HAP-1 (cell line): Measurements from ENCODE around the gene MED19.

ENCODE experiments used
- DNase-seq, 2 experiments: peaks; one replicate each; pipeline ENCODE4 v3.0.0-alpha.2; 2016 to 2020; ENCODE audit warnings: low spot score in 2 of 2
- H3K27me3 ChIP-seq: fragments of 250-450 bp; sonication (Bioruptor Pico); 2 replicates; pipeline ENCODE4 v1.5.1; 2020; ENCODE audit warnings: low read depth, mild to moderate bottlenecking, moderate library complexity
- H3K36me3 ChIP-seq: fragments of 250-450 bp; sonication (Bioruptor Pico); replicated peaks from 2 replicates; pipeline ENCODE4 v1.5.1; 2020; ENCODE audit warnings: mild to moderate bottlenecking
- H3K4me1 ChIP-seq: fragments of 250-450 bp; sonication (Bioruptor Pico); 2 replicates; pipeline ENCODE4 v1.5.1; 2020; ENCODE audit warnings: mild to moderate bottlenecking
- H3K4me3 ChIP-seq: fragments of 250-450 bp; sonication (Bioruptor Pico); 2 replicates; pipeline ENCODE4 v1.5.1; 2020; ENCODE audit warnings: mild to moderate bottlenecking, moderate library complexity
- H3K9me3 ChIP-seq: fragments of 250-450 bp; sonication (Bioruptor Pico); 2 replicates; pipeline ENCODE4 v1.5.1; 2020; ENCODE audit warnings: mild to moderate bottlenecking, moderate library complexity
- in situ Hi-C: fragments of 300-500 bp; cut with MboI; formaldehyde crosslinking; loops from 3 replicates; pipeline ENCODE4 v1.14.3; 2020; ENCODE audit warnings: low sequenced_read_pairs, inconsistent platforms, mixed read lengths

Gene MED19

GRCh38 chr11:57680552-57680874 is 31.5 kb downstream of the MED19 start:
- Histone ChIP-seq H3K9me3 (no peaks in the 10 kb centered on the region), H3K27me3 (no peaks in the 10 kb centered on the region), H3K36me3 (peaks cover 60% of the 10 kb centered on the region), H3K4me1 (no peaks in the 10 kb centered on the region), H3K4me3 (no peak overlapping the region)
- no peak for DNase-seq
- in situ Hi-C loops: no loop called here

GRCh38 chr11:57679396-57679795 is 32.6 kb downstream of the MED19 start:
- peaks cover 60% of the 10 kb centered on the region for H3K36me3 ChIP-seq

GRCh38 chr11:57675176-57675941 is 36.7 kb downstream of the MED19 start:
- no peak for DNase-seq
- no peaks in the 10 kb centered on the region for H3K9me3 ChIP-seq
- H3K4me1 ChIP-seq: no peaks in the 10 kb centered on the region
- peaks cover 63% of the 10 kb centered on the region for H3K36me3 ChIP-seq
- in situ Hi-C loops: no loop called here
- H3K27me3 ChIP-seq: no peaks in the 10 kb centered on the region
- H3K4me3 ChIP-seq: no peak overlapping the region

More at GRCh38 chr11:57679396-57679795, 32.6 kb downstream of the MED19 start:
- in situ Hi-C loops: no loop called here
- Histone ChIP-seq H3K4me3 (no peak overlapping the region), H3K27me3 (no peaks in the 10 kb centered on the region), H3K9me3 (no peaks in the 10 kb centered on the region), H3K4me1 (no peaks in the 10 kb centered on the region)
- no peak for DNase-seq

- H3K4me3 ChIP-seq: no peak overlapping the region
Measured at GRCh38 chr11:57674251-57674650, 37.8 kb downstream of the MED19 start.

GRCh38 chr11:57668434-57668782 is 43.6 kb downstream of the MED19 start:
- in situ Hi-C loops: loop anchor here (10.0 kb wide), 2 partner anchors 324 to 906 kb away; partner anchors contain the start of genes LPXN and ZFP91

More at GRCh38 chr11:57674251-57674650, 37.8 kb downstream of the MED19 start:
- peaks cover 1% of the 10 kb centered on the region; the same call in 1 of the 2 replicates for H3K4me1 ChIP-seq
- peaks cover 52% of the 10 kb centered on the region for H3K36me3 ChIP-seq
- no peak for DNase-seq
- H3K9me3 ChIP-seq: no peaks in the 10 kb centered on the region
- H3K27me3 ChIP-seq: no peaks in the 10 kb centered on the region
- in situ Hi-C loops: no loop called here

GRCh38 chr11:57667736-57668433 is 44.1 kb downstream of the MED19 start, which contains the start of gene ZDHHC5:
TSS of gene ZDHHC5 (plus strand) at chr11:57668114. CDS start at chr11:57673091, 4,977 bp downstream.
- Histone ChIP-seq H3K27me3 (no peaks in the 10 kb centered on the region), H3K4me3 (peak within 1 kb of the TSS; percentile 75), H3K9me3 (no peaks in the 10 kb centered on the region), H3K4me1 (peaks cover 5% of the 10 kb centered on the region; the same call in 1 of the 2 replicates), H3K36me3 (peaks cover 16% of the 10 kb centered on the region)
- peak; percentile 97 to 99 for DNase-seq
- in situ Hi-C loops: loop anchor here (10.0 kb wide), 2 partner anchors 323 to 907 kb away; partner anchors contain the start of genes LPXN and ZFP91

More at GRCh38 chr11:57668434-57668782, 43.6 kb downstream of the MED19 start:
- Histone ChIP-seq H3K9me3 (no peaks in the 10 kb centered on the region), H3K4me3 (peak overlapping the region; percentile 75), H3K36me3 (peaks cover 21% of the 10 kb centered on the region), H3K27me3 (no peaks in the 10 kb centered on the region), H3K4me1 (peaks cover 5% of the 10 kb centered on the region; the same call in 1 of the 2 replicates)
- no peak for DNase-seq

GRCh38 chr11:57667117-57667735 is 44.8 kb downstream of the MED19 start:
- DNase-seq: peak; percentile 95 to 96
- Histone ChIP-seq H3K4me1 (peaks cover 5% of the 10 kb centered on the region; the same call in 1 of the 2 replicates), H3K9me3 (no peaks in the 10 kb centered on the region), H3K36me3 (peaks cover 9% of the 10 kb centered on the region), H3K27me3 (no peaks in the 10 kb centered on the region), H3K4me3 (peak overlapping the region; percentile 75)
- in situ Hi-C loops: loop anchor here (10.0 kb wide), 2 partner anchors 322 to 908 kb away; partner anchors contain the start of genes LPXN and ZFP91

GRCh38 chr11:57663975-57664374 is 48.0 kb downstream of the MED19 start:
- Histone ChIP-seq H3K36me3 (peaks cover 22% of the 10 kb centered on the region), H3K9me3 (no peaks in the 10 kb centered on the region), H3K27me3 (no peaks in the 10 kb centered on the region), H3K4me1 (peaks cover 2% of the 10 kb centered on the region; the same call in 1 of the 2 replicates), H3K4me3 (no peak overlapping the region)
- in situ Hi-C loops: loop anchor here (10.0 kb wide), 2 partner anchors 319 to 911 kb away; partner anchors contain the start of genes LPXN and ZFP91
- DNase-seq: no peak

- no peak for DNase-seq
- in situ Hi-C loops: loop anchor here (10.0 kb wide), 2 partner anchors 318 to 912 kb away; partner anchors contain the start of genes LPXN and ZFP91
- Histone ChIP-seq H3K27me3 (no peaks in the 10 kb centered on the region), H3K4me1 (peaks cover 5% of the 10 kb centered on the region; the same call in 1 of the 2 replicates), H3K36me3 (peaks cover 22% of the 10 kb centered on the region), H3K4me3 (no peak overlapping the region), H3K9me3 (no peaks in the 10 kb centered on the region)
Measured at GRCh38 chr11:57662893-57663292, 49.1 kb downstream of the MED19 start.

- H3K9me3 ChIP-seq: no peaks in the 10 kb centered on the region
- H3K4me1 ChIP-seq: peaks cover 14% of the 10 kb centered on the region
- in situ Hi-C loops: loop anchor here (10.0 kb wide), 2 partner anchors 315 to 915 kb away; partner anchors contain the start of genes LPXN and ZFP91
- no peak overlapping the region for H3K4me3 ChIP-seq
- DNase-seq: no peak
- H3K36me3 ChIP-seq: peaks cover 22% of the 10 kb centered on the region
- no peaks in the 10 kb centered on the region for H3K27me3 ChIP-seq
Measured at GRCh38 chr11:57659669-57660068, 52.3 kb downstream of the MED19 start.

- in situ Hi-C loops: no loop called here
- peak overlapping the region; percentile 57 for H3K4me3 ChIP-seq
- H3K36me3 ChIP-seq: peaks cover 22% of the 10 kb centered on the region
- no peaks in the 10 kb centered on the region for H3K9me3 ChIP-seq
- DNase-seq: no peak
- H3K27me3 ChIP-seq: no peaks in the 10 kb centered on the region
- H3K4me1 ChIP-seq: peaks cover 14% of the 10 kb centered on the region
Measured at GRCh38 chr11:57658023-57658361, 54.0 kb downstream of the MED19 start.

- Histone ChIP-seq H3K27me3 (no peaks in the 10 kb centered on the region), H3K36me3 (peaks cover 22% of the 10 kb centered on the region), H3K4me1 (peaks cover 14% of the 10 kb centered on the region), H3K4me3 (peak within 1 kb of the TSS; percentile 57), H3K9me3 (no peaks in the 10 kb centered on the region)
- in situ Hi-C loops: no loop called here
- DNase-seq: peak; percentile 97 to 99
Measured at GRCh38 chr11:57657194-57658022, 54.6 kb downstream of the MED19 start, which contains the start of gene CLP1. TSS of gene CLP1 (plus strand) at chr11:57657762. CDS start at chr11:57659477, 1,715 bp downstream.

- Histone ChIP-seq H3K4me1 (peaks cover 14% of the 10 kb centered on the region), H3K27me3 (no peaks in the 10 kb centered on the region), H3K4me3 (peak overlapping the region; percentile 57), H3K9me3 (no peaks in the 10 kb centered on the region), H3K36me3 (peaks cover 22% of the 10 kb centered on the region)
- DNase-seq: peak in 1 of 2 experiments; percentile 12
- in situ Hi-C loops: no loop called here
Measured at GRCh38 chr11:57656885-57657193, 55.2 kb downstream of the MED19 start.
